Suprapubic skin (tissue), 4 donors: ENCODE data around the gene TENT4A. TPM values are rescaled to one million over a fixed set of nuclear protein-coding genes. Genes with fewer than 3 reads are reported as not detected.
A peak's percentile ranks its signal among the peaks of the same experiment; 100 is the strongest.

Experiments used
- DNase-seq, 2 donors: peaks; one replicate each; pipeline ENCODE4 v3.0.0-alpha.2; 2019; ENCODE audit warnings: low spot score in 2 of 2
- H3K27ac ChIP-seq: fragments of 200-600 bp; sonication (generic); one replicate; pipeline ENCODE4 v1.5.1; 2019
- H3K27me3 ChIP-seq: fragments of 200-600 bp; sonication (generic); one replicate; pipeline ENCODE4 v1.5.1; 2019
- H3K36me3 ChIP-seq: fragments of 200-600 bp; sonication (generic); one replicate; pipeline ENCODE4 v1.5.1; 2019
- H3K4me1 ChIP-seq: fragments of 200-600 bp; sonication (generic); one replicate; pipeline ENCODE4 v1.5.1; 2019
- H3K4me3 ChIP-seq: fragments of 200-600 bp; sonication (generic); one replicate; pipeline ENCODE4 v1.5.1; 2019; ENCODE audit warnings: mild to moderate bottlenecking
- H3K9me3 ChIP-seq: fragments of 200-600 bp; sonication (generic); one replicate; pipeline ENCODE4 v1.5.1; 2019
- CTCF ChIP-seq, 2 donors: fragments of 200-600 bp in 1 of 2; fragments of 450-650 bp in 1 of 2; sonication (generic) in 1 of 2; IDR thresholded peaks; one replicate each; pipeline ENCODE4 v1.5.1; 2016 to 2019; ENCODE audit warnings: antibody characterized with exemption in 2 of 2, mild to moderate bottlenecking in 1 of 2, moderate library complexity in 1 of 2
- EP300 ChIP-seq: sonication (generic); formaldehyde crosslinking; IDR thresholded peaks from one replicate; pipeline ENCODE4 v1.6.1; 2017; ENCODE audit warnings: antibody characterized with exemption
- POLR2A ChIP-seq, 2 donors: fragments of 450-650 bp; IDR thresholded peaks; one replicate each; pipeline ENCODE4 v1.6.1; 2017; ENCODE audit warnings: antibody characterized with exemption in 2 of 2, mild to moderate bottlenecking in 2 of 2, moderate library complexity in 2 of 2
- POLR2AphosphoS5 ChIP-seq, 3 donors: sonication (generic); formaldehyde crosslinking; IDR thresholded peaks; one replicate each; pipeline ENCODE4 v1.6.1; 2017; ENCODE audit warnings: antibody characterized with exemption in 3 of 3
- WGBS: methylation state at CpG from one replicate; pipeline ENCODE4 v1.1.5; 2018; 5-methylcytosine and 5-hydroxymethylcytosine counted together
- total RNA-seq, 4 donors: library from RNA; depleted of rRNA; stranded (reverse); fragments of >200 nt; gene quantifications; one replicate each; pipeline ENCODE4 v1.1.0, GENCODE V29; 2016

TENT4A gene
- total RNA-seq, 4 donors from 2014 or later, result 36.4 to 67.3 (median 42.4) TPM

GRCh38 chr5:6720561-6720921 lies 7.3 kb downstream of the TENT4A start:
- H3K36me3 ChIP-seq, result no peaks in the 10 kb centered on the region
- no peak for TF ChIP-seq POLR2AphosphoS5 (IDR thresholded peaks at IDR 0.05)
- no peak for TF ChIP-seq CTCF (IDR thresholded peaks at IDR 0.05)
- TF ChIP-seq POLR2A (IDR thresholded peaks at IDR 0.05), result no peak
- TF ChIP-seq EP300, result no peak
- no peak overlapping the region for H3K4me3 ChIP-seq
- DNase-seq, result no peak
- 90% methylated on average over 6 of the region's 6 CpGs for WGBS
- H3K9me3 ChIP-seq, result no peaks in the 10 kb centered on the region
- H3K27ac ChIP-seq, result no peak overlapping the region
- H3K4me1 ChIP-seq, result peaks cover 76% of the 10 kb centered on the region
- H3K27me3 ChIP-seq, result no peaks in the 10 kb centered on the region

DNA sequence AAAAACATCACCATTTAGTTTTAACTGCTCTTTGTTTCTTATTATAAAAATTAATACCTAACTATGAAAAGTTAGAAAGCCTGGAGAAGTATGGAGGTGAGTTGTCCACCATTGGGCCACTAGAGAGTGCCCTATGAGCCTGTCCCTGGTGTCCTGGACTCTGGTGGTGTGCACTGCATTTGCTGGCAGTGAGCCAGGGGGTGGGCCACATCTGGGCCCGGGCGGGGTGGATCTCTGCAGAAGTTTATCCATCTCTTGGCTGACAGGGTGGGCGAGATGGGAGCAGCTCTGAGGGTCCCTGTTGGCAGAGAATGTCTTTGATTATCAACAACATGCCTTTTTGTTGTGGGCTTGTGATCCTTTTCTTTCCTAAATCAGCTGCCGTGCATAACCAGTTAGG lies 8.2 kb downstream of the TENT4A start:
- peak in 1 of 2 donors; percentile 62 for DNase-seq
- Histone ChIP-seq H3K4me3 (peak overlapping the region; percentile 24), H3K27me3 (no peaks in the 10 kb centered on the region), H3K4me1 (peaks cover 67% of the 10 kb centered on the region), H3K9me3 (no peaks in the 10 kb centered on the region), H3K27ac (no peak overlapping the region), H3K36me3 (peaks cover 2% of the 10 kb centered on the region)
- TF ChIP-seq POLR2A (IDR thresholded peaks at IDR 0.05), result no peak
- no peak for TF ChIP-seq CTCF (IDR thresholded peaks at IDR 0.05)
- TF ChIP-seq POLR2AphosphoS5 (IDR thresholded peaks at IDR 0.05), result no peak
- TF ChIP-seq EP300, result no peak
- 35% methylated on average over 4 of the region's 4 CpGs for WGBS

GRCh38 chr5:6722015-6722414 lies 8.8 kb downstream of the TENT4A start:
- peaks cover 62% of the 10 kb centered on the region for H3K4me1 ChIP-seq
- peak in 1 of 2 donors; percentile 28 for DNase-seq
- TF ChIP-seq EP300 (no peak), POLR2A (IDR thresholded peaks at IDR 0.05) (no peak), CTCF (IDR thresholded peaks at IDR 0.05) (no peak), POLR2AphosphoS5 (IDR thresholded peaks at IDR 0.05) (no peak)
- H3K36me3 ChIP-seq, result peaks cover 6% of the 10 kb centered on the region
- WGBS, result 37% methylated on average over 6 of the region's 6 CpGs
- peak overlapping the region; percentile 24 for H3K4me3 ChIP-seq
- no peak overlapping the region for H3K27ac ChIP-seq
- H3K9me3 ChIP-seq, result no peaks in the 10 kb centered on the region
- no peaks in the 10 kb centered on the region for H3K27me3 ChIP-seq

- no peaks in the 10 kb centered on the region for H3K9me3 ChIP-seq
- H3K36me3 ChIP-seq, result peaks cover 6% of the 10 kb centered on the region
- peaks cover 55% of the 10 kb centered on the region for H3K4me1 ChIP-seq
- DNase-seq, result no peak
- H3K27me3 ChIP-seq, result no peaks in the 10 kb centered on the region
- TF ChIP-seq CTCF (IDR thresholded peaks at IDR 0.05), result no peak
- TF ChIP-seq POLR2A (IDR thresholded peaks at IDR 0.05), result no peak
- no peak for TF ChIP-seq EP300
- TF ChIP-seq POLR2AphosphoS5 (IDR thresholded peaks at IDR 0.05), result no peak
- WGBS, result 58% methylated on average over 14 of the region's 14 CpGs
- H3K27ac ChIP-seq, result no peak overlapping the region
- no peak overlapping the region for H3K4me3 ChIP-seq
Observed at GRCh38 chr5:6723122-6723815, 10.0 kb downstream of the TENT4A start.

- no peak overlapping the region for H3K27ac ChIP-seq
- H3K4me3 ChIP-seq, result no peak overlapping the region
- no peaks in the 10 kb centered on the region for H3K9me3 ChIP-seq
- no peak for TF ChIP-seq EP300
- TF ChIP-seq CTCF (IDR thresholded peaks at IDR 0.05), result no peak
- TF ChIP-seq POLR2A (IDR thresholded peaks at IDR 0.05), result no peak
- TF ChIP-seq POLR2AphosphoS5 (IDR thresholded peaks at IDR 0.05), result no peak
- peak in 1 of 2 donors; percentile 26 for DNase-seq
- H3K27me3 ChIP-seq, result no peaks in the 10 kb centered on the region
- peaks cover 53% of the 10 kb centered on the region for H3K4me1 ChIP-seq
- WGBS, result 92% methylated on average over 12 of the region's 12 CpGs
- peaks cover 6% of the 10 kb centered on the region for H3K36me3 ChIP-seq
Observed at GRCh38 chr5:6723816-6724300, 10.6 kb downstream of the TENT4A start.
